Ectodermal cell (in vitro differentiated cells): ENCODE results near the gene DHRS4L2.
"Not testable (repeated sequence)": the region's sequence is repeated elsewhere in the genome, so short reads cannot be mapped to it uniquely, and the experiment has no call there.

ENCODE experiments used
- H3K27ac ChIP-seq: 2 replicates; pipeline ENCODE4 v1.7.0; 2013; ENCODE audit warnings: mild to moderate bottlenecking, low read depth, low read length; ENCODE audit not compliant: insufficient read depth, poor library complexity, severe bottlenecking
- H3K27me3 ChIP-seq: 2 replicates; pipeline ENCODE4 v1.7.0; 2013; ENCODE audit warnings: mild to moderate bottlenecking, low read length; ENCODE audit not compliant: insufficient read depth, control insufficient read depth, poor library complexity, severe bottlenecking
- H3K36me3 ChIP-seq: one replicate; pipeline ENCODE4 v1.7.0; 2013; ENCODE audit warnings: low read length; ENCODE audit not compliant: control insufficient read depth, insufficient read depth
- H3K4me1 ChIP-seq: one replicate; pipeline ENCODE4 v1.7.0; 2013; ENCODE audit warnings: low read length; ENCODE audit not compliant: control insufficient read depth, insufficient read depth
- H3K4me3 ChIP-seq: 2 replicates; pipeline ENCODE4 v1.7.0; 2013; ENCODE audit warnings: low read depth, low read length, control low read depth; ENCODE audit not compliant: insufficient read depth
- H3K9me3 ChIP-seq: 2 replicates; pipeline ENCODE4 v1.7.0; 2013; ENCODE audit warnings: mild to moderate bottlenecking, low read length, moderate library complexity; ENCODE audit not compliant: control insufficient read depth
- WGBS, 2 experiments: methylation state at CpG; one replicate each; pipeline ENCODE4 v1.1.7; 2013; ENCODE audit warnings: missing lambda C conversion rate in 2 of 2; 5-methylcytosine and 5-hydroxymethylcytosine counted together

The DHRS4L2 gene

GRCh38 chr14:24037658-24038037 lies 48.9 kb downstream of the DHRS4L2 start:
- H3K27ac ChIP-seq, result no peak overlapping the region
- 86 to 87% methylated on average over 14 of the region's 14 CpGs for WGBS, 2 experiments
- H3K4me1 ChIP-seq, result no peaks in the 10 kb centered on the region
- no peaks in the 10 kb centered on the region for H3K36me3 ChIP-seq
- no peaks in the 10 kb centered on the region for H3K27me3 ChIP-seq
- no peak overlapping the region for H3K4me3 ChIP-seq
- no peaks in the 10 kb centered on the region for H3K9me3 ChIP-seq

- H3K4me1 ChIP-seq, result no peaks in the 10 kb centered on the region
- no peaks in the 10 kb centered on the region for H3K9me3 ChIP-seq
- WGBS, 2 experiments, result 88 to 93% methylated on average over 2 of the region's 2 CpGs
- no peaks in the 10 kb centered on the region for H3K36me3 ChIP-seq
- no peak overlapping the region for H3K27ac ChIP-seq
- no peaks in the 10 kb centered on the region for H3K27me3 ChIP-seq
- H3K4me3 ChIP-seq, result no peak overlapping the region
These were observed 50.0 kb downstream of the DHRS4L2 start for GRCh38 chr14:24038686-24039085.

GRCh38 chr14:24040692-24041091 lies 52.0 kb downstream of the DHRS4L2 start:
- no peaks in the 10 kb centered on the region for H3K27me3 ChIP-seq
- WGBS, 2 experiments, result 68 to 72% methylated on average over 2 of the region's 2 CpGs
- no peaks in the 10 kb centered on the region for H3K4me1 ChIP-seq
- H3K27ac ChIP-seq, result no peak overlapping the region
- H3K36me3 ChIP-seq, result no peaks in the 10 kb centered on the region
- no peaks in the 10 kb centered on the region for H3K9me3 ChIP-seq
- H3K4me3 ChIP-seq, result no peak overlapping the region

DNA sequence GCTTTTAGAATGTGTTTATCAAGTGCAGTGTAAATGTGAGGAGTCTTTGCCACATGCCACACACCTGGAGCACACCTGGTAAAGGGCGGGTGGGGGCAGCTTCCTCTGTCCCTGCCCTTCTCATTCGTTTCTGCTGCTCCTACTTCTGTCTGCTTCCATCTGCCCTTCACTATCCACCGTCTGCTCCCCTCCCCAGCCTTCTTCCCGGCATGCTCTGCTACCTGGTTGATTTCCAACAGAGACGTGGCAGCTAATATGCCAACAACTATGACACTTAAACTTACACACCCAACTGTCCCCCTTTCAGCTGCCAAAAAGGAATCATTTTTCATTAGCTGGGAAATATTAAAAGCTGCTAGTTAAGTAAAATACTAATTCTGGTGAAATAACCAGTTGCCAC lies 54.0 kb downstream of the DHRS4L2 start:
- 66 to 70% methylated on average over 5 of the region's 5 CpGs for WGBS, 2 experiments
- H3K4me3 ChIP-seq, result no peak overlapping the region
- no peak overlapping the region for H3K27ac ChIP-seq
- no peaks in the 10 kb centered on the region for H3K9me3 ChIP-seq
- no peaks in the 10 kb centered on the region for H3K27me3 ChIP-seq
- H3K4me1 ChIP-seq, result no peaks in the 10 kb centered on the region
- H3K36me3 ChIP-seq, result no peaks in the 10 kb centered on the region

DNA sequence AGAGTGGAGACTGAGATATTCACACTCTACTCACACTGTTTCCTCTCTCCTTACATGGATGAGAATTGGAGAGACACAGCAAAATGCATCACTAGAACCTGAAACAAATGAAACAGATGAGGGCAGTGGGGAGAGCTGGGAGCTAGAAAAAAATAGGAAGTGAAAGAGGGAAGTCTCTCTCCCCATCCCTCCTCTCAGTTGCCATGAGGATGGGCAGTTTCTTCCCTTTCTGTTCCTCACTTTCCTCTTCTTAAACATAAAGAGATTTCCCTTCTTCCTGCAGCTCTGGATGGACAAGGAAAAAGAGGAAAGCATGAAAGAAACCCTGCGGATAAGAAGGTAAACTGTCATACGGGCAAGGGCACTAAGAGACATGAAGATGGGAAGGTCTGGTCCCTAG lies 60.3 kb downstream of the DHRS4L2 start:
- peaks cover 16% of the 10 kb centered on the region for H3K27me3 ChIP-seq
- not testable (repeated sequence) for H3K4me3 ChIP-seq, H3K27ac ChIP-seq, H3K36me3 ChIP-seq, H3K9me3 ChIP-seq, H3K4me1 ChIP-seq
- 85 to 93% methylated on average over 2 of the region's 2 CpGs for WGBS, 2 experiments

GRCh38 chr14:24050753-24051152 lies 62.0 kb downstream of the DHRS4L2 start:
- 75 to 91% methylated on average over 6 to 8 of the region's 8 CpGs for WGBS, 2 experiments
- H3K4me3 ChIP-seq, H3K36me3 ChIP-seq, H3K4me1 ChIP-seq, H3K27ac ChIP-seq, H3K9me3 ChIP-seq: not testable (repeated sequence)
- H3K27me3 ChIP-seq, result peaks cover 16% of the 10 kb centered on the region

DNA sequence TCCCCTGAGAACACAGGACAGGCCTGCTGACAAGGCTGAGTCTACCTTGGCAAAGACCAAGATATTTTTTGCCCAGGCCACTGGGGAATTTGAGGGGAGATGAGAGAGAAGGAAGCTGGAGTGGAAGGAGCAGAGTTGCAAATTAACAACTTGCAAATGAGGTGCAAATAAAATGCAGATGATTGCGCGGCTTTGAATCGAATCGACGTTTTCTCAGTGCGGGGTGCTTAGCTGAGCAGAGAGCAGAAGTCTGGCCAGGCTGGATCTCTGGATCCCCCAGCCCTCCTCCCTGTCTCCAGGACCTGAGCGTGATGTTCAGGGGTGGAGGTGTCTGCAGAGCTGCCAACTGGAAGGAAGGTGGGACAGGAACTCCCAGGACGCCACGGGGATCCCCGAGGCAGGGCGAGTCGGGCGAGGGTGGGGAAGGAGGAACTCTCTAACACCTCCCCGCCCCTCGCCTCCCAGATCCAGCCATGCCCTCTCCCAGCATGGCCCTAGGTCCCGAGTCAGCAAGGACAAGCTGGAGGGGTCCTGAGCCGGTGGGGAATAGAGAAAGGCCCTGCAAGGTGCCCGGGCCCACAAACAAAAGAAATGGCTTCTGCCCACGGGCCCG lies 62.6 kb downstream of the DHRS4L2 start:
- 17 to 19% methylated on average over 20 of the region's 20 CpGs for WGBS, 2 experiments
- no peak overlapping the region for H3K27ac ChIP-seq

GRCh38 chr14:24051789-24052655 lies 63.3 kb downstream of the DHRS4L2 start, which contains the start of gene CARMIL3:
Gene CARMIL3 (plus strand): TSS chr14:24052009. CDS start chr14:24052154, 145 bp downstream.
- WGBS, 2 experiments, result 0% methylated on average over 92 of the region's 92 CpGs
- Histone ChIP-seq H3K36me3 (no peaks in the 10 kb centered on the region), H3K4me1 (peaks cover 5% of the 10 kb centered on the region), H3K9me3 (no peaks in the 10 kb centered on the region), H3K4me3 (peak within 1 kb of the TSS; percentile 70), H3K27ac (no peak within 1 kb of the TSS), H3K27me3 (peaks cover 16% of the 10 kb centered on the region)

More for the DNA sequence above, 62.6 kb downstream of the DHRS4L2 start:
- peak overlapping the region; percentile 70 for H3K4me3 ChIP-seq
- H3K9me3 ChIP-seq, result no peaks in the 10 kb centered on the region
- H3K36me3 ChIP-seq, result no peaks in the 10 kb centered on the region
- H3K4me1 ChIP-seq, result peaks cover 5% of the 10 kb centered on the region
- peaks cover 16% of the 10 kb centered on the region for H3K27me3 ChIP-seq

DNA sequence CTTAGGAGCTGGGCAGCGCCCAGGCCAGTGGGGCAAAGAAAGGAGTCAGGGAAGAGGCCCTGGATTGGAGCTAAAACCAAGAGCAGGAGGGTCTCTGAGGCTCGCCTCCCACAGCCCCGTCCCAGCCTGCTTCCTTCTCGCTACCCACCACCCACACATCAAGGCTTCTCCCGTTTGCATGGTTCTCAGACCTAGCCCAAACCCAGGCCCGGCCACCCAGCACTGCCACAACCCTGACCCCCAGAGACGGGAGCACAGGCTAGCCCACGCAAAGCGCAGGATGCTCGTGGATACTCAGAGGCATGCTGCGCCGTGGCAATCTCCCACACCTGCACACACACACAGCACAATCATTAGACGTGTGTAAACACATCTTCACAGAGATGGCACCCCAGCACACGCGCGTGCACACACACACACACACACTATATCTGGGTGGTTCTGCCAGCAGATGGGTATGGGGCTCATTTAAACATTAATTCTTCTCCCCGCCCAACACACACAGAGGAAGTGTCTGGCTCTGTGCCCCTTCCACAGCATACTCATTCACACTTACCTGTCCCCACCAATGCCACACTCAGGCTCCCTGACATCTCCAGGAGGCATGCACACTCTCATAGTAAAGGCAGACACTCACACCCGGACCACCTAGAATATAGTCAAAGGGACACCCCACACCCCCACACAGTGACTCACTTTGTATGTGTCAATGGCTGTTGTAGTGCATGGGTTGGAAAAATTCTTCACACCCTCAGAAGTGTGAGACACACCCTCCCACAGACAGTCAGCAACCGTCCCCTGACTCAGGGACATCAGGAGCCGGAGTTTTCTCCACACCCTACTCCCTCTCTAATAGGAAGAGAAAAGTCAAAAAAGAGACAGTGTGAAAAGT lies 64.2 kb downstream of the DHRS4L2 start:
- H3K36me3 ChIP-seq, result no peaks in the 10 kb centered on the region
- peaks cover 16% of the 10 kb centered on the region for H3K27me3 ChIP-seq
- H3K9me3 ChIP-seq, result no peaks in the 10 kb centered on the region
- 74% methylated on average over 20 of the region's 20 CpGs for WGBS, 2 experiments
- H3K4me1 ChIP-seq, result peaks cover 5% of the 10 kb centered on the region
- no peak overlapping the region for H3K27ac ChIP-seq
- peak overlapping the region; percentile 70 for H3K4me3 ChIP-seq
